ENCODE measurements around the gene BCL2L12. TPM values are rescaled to one million over a fixed set of nuclear protein-coding genes. Genes with fewer than 3 reads are reported as not detected.

Gene BCL2L12
- total RNA-seq, 1 experiment from 2014 or later = 145 TPM

- Histone ChIP-seq H3K4ac (ENCODE audit: low read depth, low read length) (no peak overlapping the region), H3K79me1 (ENCODE audit: insufficient read depth, low read depth, low read length, poor library complexity, severe bottlenecking) (no peaks in the 10 kb centered on the region), H3K18ac (ENCODE audit: insufficient read length, low read depth, low read length) (no peak overlapping the region), H3T11ph (ENCODE audit: low read length) (no peak overlapping the region), H3K56ac (ENCODE audit: insufficient read length, low read depth, low read length) (no peak overlapping the region), H2AFZ (ENCODE audit: low read length) (no peak overlapping the region), H3K27ac (ENCODE audit: insufficient read length, low read depth, low read length) (no peak overlapping the region), H3K14ac (ENCODE audit: insufficient read depth, low read length) (no peak overlapping the region), H3K27me3 (ENCODE audit: insufficient read depth, low read length) (no peaks in the 10 kb centered on the region), H3K9me3 (ENCODE audit: control insufficient read depth, low read depth, low read length) (no peaks in the 10 kb centered on the region), H3K23me2 (ENCODE audit: insufficient read length, low read depth, low read length, poor library complexity, severe bottlenecking) (no peaks in the 10 kb centered on the region), H3K79me2 (ENCODE audit: insufficient read depth, low read length) (no peaks in the 10 kb centered on the region), H2AK5ac (ENCODE audit: insufficient read length, low read length) (no peak overlapping the region), H2BK5ac (ENCODE audit: insufficient read length, low read length) (no peak overlapping the region), H2BK12ac (ENCODE audit: insufficient read length, low read depth, low read length) (no peak overlapping the region), H4K8ac (replicated peaks; ENCODE audit: insufficient read length, low read depth, low read length) (no peak overlapping the region), H4K20me1 (ENCODE audit: control insufficient read depth, insufficient read depth, insufficient read length) (no peaks in the 10 kb centered on the region), H3K23ac (ENCODE audit: insufficient read length, low read depth, low read length) (no peak overlapping the region), H2BK120ac (ENCODE audit: low read depth, low read length, poor library complexity, severe bottlenecking) (no peak overlapping the region), H2BK20ac (ENCODE audit: low read depth, low read length, poor library complexity, severe bottlenecking) (no peak overlapping the region), H2BK15ac (ENCODE audit: low read depth, low read length) (no peak overlapping the region), H3K4me2 (ENCODE audit: insufficient read depth, insufficient read length, low read length) (no peak overlapping the region), H4K91ac (ENCODE audit: insufficient read length, low read depth, low read length) (no peak overlapping the region), H3K9ac (ENCODE audit: extremely low read depth, insufficient read length, low read length) (no peak overlapping the region), H3K4me1 (ENCODE audit: insufficient read depth, low read length) (no peaks in the 10 kb centered on the region), H4K5ac (ENCODE audit: insufficient read length, low read depth, low read length) (no peak overlapping the region)
- H3K4me3 Mint-ChIP-seq = no peak overlapping the region
- TF ChIP-seq CTCF (conservative IDR thresholded peaks at IDR 0.05) = no peak
- no peaks in the 10 kb centered on the region; a peak in 1 of 5 replicates for H3K9me3 Mint-ChIP-seq
- peaks cover 20 to 76% (median 69%) of the 10 kb centered on the region in 3 experiments for H3K36me3 Mint-ChIP-seq (ENCODE audit: insufficient read depth in 1 of 3, low read depth in 3 of 3)
- H3K27ac Mint-ChIP-seq = no peak overlapping the region
- H3K4me1 Mint-ChIP-seq = peaks cover 12 to 13% of the 10 kb centered on the region in 2 experiments
- DNase-seq = no peak
- WGBS (ENCODE audit: extremely low coverage, insufficient read length, low lambda C conversion rate) = no CpG with 5 or more reads among the region's 110 CpGs
- no peaks in the 10 kb centered on the region for H3K27me3 Mint-ChIP-seq (ENCODE audit: low read depth)
These were observed 13.7 kb upstream of the BCL2L12 start for GRCh38 chr19:49651820-49652550.
